ENCODE results near the gene NOC2L.

DNA sequence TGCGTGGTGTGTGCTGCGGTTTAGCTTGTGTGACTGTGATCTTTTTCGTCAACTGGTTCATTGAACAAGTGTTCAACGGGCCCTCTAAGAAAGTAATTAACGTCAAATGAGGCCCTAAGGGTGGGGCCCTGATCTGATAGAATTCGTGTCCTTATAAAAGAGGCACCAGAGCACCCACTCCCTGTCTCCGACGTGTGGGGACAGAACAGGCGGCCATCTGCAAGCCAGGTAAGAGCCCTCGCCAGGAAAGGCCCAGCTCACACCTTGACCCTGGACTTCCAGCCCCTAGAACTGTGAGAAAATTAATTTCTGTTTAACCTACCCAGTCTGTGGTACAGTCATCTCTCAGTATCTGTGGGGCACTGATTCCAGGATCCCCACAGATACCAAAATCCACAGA lies 55.8 kb downstream of the NOC2L start:
- TF ChIP-seq, protein P1, sequence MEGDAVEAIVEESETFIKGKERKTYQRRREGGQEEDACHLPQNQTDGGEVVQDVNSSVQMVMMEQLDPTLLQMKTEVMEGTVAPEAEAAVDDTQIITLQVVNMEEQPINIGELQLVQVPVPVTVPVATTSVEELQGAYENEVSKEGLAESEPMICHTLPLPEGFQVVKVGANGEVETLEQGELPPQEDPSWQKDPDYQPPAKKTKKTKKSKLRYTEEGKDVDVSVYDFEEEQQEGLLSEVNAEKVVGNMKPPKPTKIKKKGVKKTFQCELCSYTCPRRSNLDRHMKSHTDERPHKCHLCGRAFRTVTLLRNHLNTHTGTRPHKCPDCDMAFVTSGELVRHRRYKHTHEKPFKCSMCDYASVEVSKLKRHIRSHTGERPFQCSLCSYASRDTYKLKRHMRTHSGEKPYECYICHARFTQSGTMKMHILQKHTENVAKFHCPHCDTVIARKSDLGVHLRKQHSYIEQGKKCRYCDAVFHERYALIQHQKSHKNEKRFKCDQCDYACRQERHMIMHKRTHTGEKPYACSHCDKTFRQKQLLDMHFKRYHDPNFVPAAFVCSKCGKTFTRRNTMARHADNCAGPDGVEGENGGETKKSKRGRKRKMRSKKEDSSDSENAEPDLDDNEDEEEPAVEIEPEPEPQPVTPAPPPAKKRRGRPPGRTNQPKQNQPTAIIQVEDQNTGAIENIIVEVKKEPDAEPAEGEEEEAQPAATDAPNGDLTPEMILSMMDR (IDR thresholded peaks at IDR 0.05) = no peak
- TF ChIP-seq POLR2AphosphoS5 (IDR thresholded peaks at IDR 0.05) = no peak

Data from breast epithelium (tissue), 3 donors.